Mammary epithelial cell (primary cell): Measurements from ENCODE around the gene FBXL22.

Experiments used
- CTCF ChIP-seq, 2 donors: IDR thresholded peaks in 1 of 2; conservative IDR thresholded peaks in 1 of 2; 2 replicates each; pipeline ENCODE4 v1.5.1; 2011 to 2012; ENCODE audit warnings: inconsistent platforms in 2 of 2, low read length in 2 of 2, mild to moderate bottlenecking in 2 of 2, control low read depth in 1 of 2, low read depth in 1 of 2; ENCODE audit not compliant: insufficient read depth in 1 of 2; ENCODE audit errors: extremely low read depth in 1 of 2
- EZH2 ChIP-seq: IDR thresholded peaks from 2 replicates; pipeline ENCODE4 v1.6.1; 2012; ENCODE audit warnings: low read length, inconsistent platforms, borderline replicate concordance

GRCh38 chr15:63573533-63573932 lies 23.7 kb upstream of the FBXL22 start:
- TF ChIP-seq CTCF (conservative IDR thresholded peaks at IDR 0.05 in 1 of 2, IDR thresholded peaks at IDR 0.05 in 1 of 2; ENCODE audit: extremely low read depth in 1 of 2, insufficient read depth in 1 of 2, low read depth in 1 of 2, low read length in 2 of 2) (no peak), EZH2 (no peak)
